ENCODE results near the gene HSPB2.

Gene HSPB2

GRCh38 chr11:111937461-111937769, 24.9 kb downstream of the HSPB2 start:
- DNase-seq = peak in 7 of 56 donors; percentile 49 to 84 (median 61)

- DNase-seq = peak in 5 of 56 donors; percentile 30 to 71 (median 49)
Observed at GRCh38 chr11:111937844-111938243, 25.3 kb downstream of the HSPB2 start.

GRCh38 chr11:111938687-111939160, 26.2 kb downstream of the HSPB2 start:
- peak in 6 of 56 donors; percentile 10 to 66 (median 32) for DNase-seq

- peak in 1 of 56 donors; percentile 19 for DNase-seq
Observed at GRCh38 chr11:111939836-111940604, 27.5 kb downstream of the HSPB2 start.

- DNase-seq = peak in 20 of 56 donors; percentile 21 to 67 (median 42)
Observed at GRCh38 chr11:111941963-111942362, 29.4 kb downstream of the HSPB2 start.

GRCh38 chr11:111942829-111943228, 30.3 kb downstream of the HSPB2 start:
- DNase-seq = no peak

- DNase-seq = no peak
Observed at GRCh38 chr11:111944139-111944538, 31.6 kb downstream of the HSPB2 start.

- DNase-seq = peak in 1 of 56 donors; percentile 23
Observed at GRCh38 chr11:111944651-111945051, 32.1 kb downstream of the HSPB2 start.

- DNase-seq = no peak
Observed at GRCh38 chr11:111945198-111945597, 32.7 kb downstream of the HSPB2 start.

GRCh38 chr11:111946499-111946898, 34.0 kb downstream of the HSPB2 start:
- no peak for DNase-seq

GRCh38 chr11:111947143-111947542, 34.6 kb downstream of the HSPB2 start:
- DNase-seq = no peak

GRCh38 chr11:111949519-111950426, 37.2 kb downstream of the HSPB2 start:
- DNase-seq = no peak

GRCh38 chr11:111951565-111951964, 39.0 kb downstream of the HSPB2 start:
- no peak for DNase-seq

- DNase-seq = no peak
Observed at GRCh38 chr11:111954154-111954553, 41.6 kb downstream of the HSPB2 start.

- DNase-seq = no peak
Observed at GRCh38 chr11:111957663-111958444, 45.3 kb downstream of the HSPB2 start.

- no peak for DNase-seq
Observed at GRCh38 chr11:111960916-111961315, 48.4 kb downstream of the HSPB2 start.

- no peak for DNase-seq
Observed at GRCh38 chr11:111961389-111962300, 49.1 kb downstream of the HSPB2 start.
